B cell (primary cell): ENCODE measurements around the gene PAQR6. TPM values are rescaled to one million over a fixed set of nuclear protein-coding genes. Genes with fewer than 3 reads are reported as not detected.

Experiments used
- ATAC-seq: fragments of 200-7000 bp; cut with Tn5 transposase; one replicate; pipeline ENCODE4 v1.10.0; 2021; ENCODE audit warnings: low read depth, mild to moderate bottlenecking, moderate number of reproducible peaks, moderate library complexity
- CTCF ChIA-PET: fragments of 350-600 bp; sonication (Branson Sonifier 250); formaldehyde crosslinking; loops from one replicate; lab custom pipeline; 2021; ENCODE audit warnings: antibody characterized with exemption, inconsistent platforms; lab: Charles Lee
- POLR2A ChIA-PET: fragments of 350-600 bp; sonication (Branson Sonifier 250); formaldehyde crosslinking; loops from one replicate; lab custom pipeline; 2021; ENCODE audit warnings: antibody characterized with exemption; lab: Charles Lee
- DNase-seq: peaks from one replicate; pipeline ENCODE4 v3.0.0; 2013
- H2AFZ ChIP-seq: 2 replicates; pipeline ENCODE4 v1.6.1; 2012; ENCODE audit warnings: mild to moderate bottlenecking, low read depth, low read length; ENCODE audit not compliant: insufficient read depth, poor library complexity, severe bottlenecking
- H3K27ac ChIP-seq, 2 donors: 1 replicate in 1 of 2; 2 replicates in 1 of 2; pipeline ENCODE4 v1.5.1; 2012 to 2013; ENCODE audit warnings: low read length in 2 of 2, mild to moderate bottlenecking in 2 of 2, moderate library complexity in 1 of 2
- H3K27me3 ChIP-seq, 4 experiments: fragments of 200-600 bp in 1 of 4; sonication (generic) in 1 of 4; replicated peaks in 1 of 4; 1 replicate in 2 of 4; 2 replicates in 2 of 4; pipeline versions ENCODE4 v1.6.1 to v1.7.0; 2013 to 2016; ENCODE audit warnings: low read length in 3 of 4, mild to moderate bottlenecking in 2 of 4, mixed read lengths in 1 of 4, moderate library complexity in 1 of 4; ENCODE audit not compliant: insufficient read depth in 4 of 4, control insufficient read depth in 3 of 4; ENCODE audit errors: control extremely low read depth in 1 of 4
- H3K36me3 ChIP-seq, 2 experiments: replicated peaks in 1 of 2; 1 replicate in 1 of 2; 2 replicates in 1 of 2; pipeline versions ENCODE4 v1.6.1 to v1.7.1; 2013; ENCODE audit warnings: low read length in 1 of 2; ENCODE audit not compliant: insufficient read depth in 2 of 2, control insufficient read depth in 1 of 2; ENCODE audit errors: control extremely low read depth in 1 of 2, extremely low read depth in 1 of 2
- H3K4me1 ChIP-seq, 2 donors: fragments of 200-600 bp in 1 of 2; sonication (generic) in 1 of 2; 1 replicate in 1 of 2; 2 replicates in 1 of 2; pipeline versions ENCODE4 v1.5.1 to v1.6.1; 2013 to 2017; ENCODE audit warnings: low read length in 2 of 2; ENCODE audit not compliant: control insufficient read depth in 2 of 2, insufficient read depth in 2 of 2
- H3K4me2 ChIP-seq: replicated peaks from 2 replicates; pipeline ENCODE3; 2012; ENCODE audit warnings: mild to moderate bottlenecking, low read depth, low read length; ENCODE audit not compliant: poor library complexity, severe bottlenecking
- H3K4me3 ChIP-seq, 5 experiments: fragments of 200-600 bp in 1 of 5; sonication (generic) in 1 of 5; 1 replicate in 3 of 5; 2 replicates in 2 of 5; pipeline versions ENCODE4 v1.5.1 to v1.7.0; 2011 to 2016; ENCODE audit warnings: low read length in 4 of 5, mild to moderate bottlenecking in 4 of 5, low read depth in 2 of 5, control low read depth in 1 of 5, moderate library complexity in 1 of 5; ENCODE audit not compliant: insufficient read depth in 1 of 5; ENCODE audit errors: control extremely low read depth in 1 of 5, extremely low read depth in 1 of 5
- H3K79me2 ChIP-seq: fragments of 200-600 bp; sonication (generic); one replicate; pipeline ENCODE4 v1.6.0; 2016; ENCODE audit warnings: low read length; ENCODE audit not compliant: control insufficient read depth, insufficient read depth
- H3K9ac ChIP-seq: fragments of 200-600 bp; sonication (generic); 2 replicates; pipeline ENCODE4 v1.6.1; 2017; ENCODE audit warnings: mild to moderate bottlenecking, low read length, moderate library complexity
- H3K9me3 ChIP-seq, 3 donors: one replicate each; pipeline versions ENCODE4 v1.6.1 to v1.7.1; 2013; ENCODE audit warnings: low read length in 2 of 3; ENCODE audit not compliant: control insufficient read depth in 2 of 3, insufficient read depth in 1 of 3; ENCODE audit errors: control extremely low read depth in 1 of 3
- H4K20me1 ChIP-seq: 2 replicates; pipeline ENCODE4 v1.6.0; 2012; ENCODE audit warnings: mild to moderate bottlenecking, low read length; ENCODE audit not compliant: insufficient read depth, control insufficient read depth, poor library complexity, severe bottlenecking
- H3K27ac Mint-ChIP-seq: one replicate; pipeline ENCODE4 v1.8.0; 2021; ENCODE audit warnings: mixed read lengths
- H3K27me3 Mint-ChIP-seq: one replicate; pipeline ENCODE4 v1.8.0; 2021; ENCODE audit warnings: mixed read lengths
- H3K4me1 Mint-ChIP-seq: one replicate; pipeline ENCODE4 v1.8.0; 2021; ENCODE audit warnings: mixed read lengths
- H3K4me3 Mint-ChIP-seq: one replicate; pipeline ENCODE4 v1.8.0; 2021; ENCODE audit warnings: mixed read lengths
- H3K9me3 Mint-ChIP-seq: one replicate; pipeline ENCODE4 v1.8.0; 2022; ENCODE audit warnings: mixed read lengths; ENCODE audit not compliant: insufficient read depth
- CTCF ChIP-seq: fragments of 200-600 bp; IDR thresholded peaks from one replicate; pipeline ENCODE4 v1.8.0; 2022; ENCODE audit warnings: antibody characterized with exemption, mild to moderate bottlenecking
- EZH2 ChIP-seq: IDR thresholded peaks from 2 replicates; pipeline ENCODE4 v1.6.1; 2012; ENCODE audit warnings: borderline replicate concordance, low read depth, mild to moderate bottlenecking, moderate library complexity, low read length; ENCODE audit not compliant: insufficient read depth, poor library complexity, severe bottlenecking
- WGBS: methylation state at CpG from one replicate; pipeline ENCODE4 v1.1.5; 2013; ENCODE audit warnings: missing lambda C conversion rate; ENCODE audit not compliant: insufficient coverage; 5-methylcytosine and 5-hydroxymethylcytosine counted together
- intact Hi-C: fragments of 100-400 bp; cut with micrococcal nuclease; formaldehyde crosslinking; loops from one replicate; pipeline ENCODE4 v1.10.0; 2022
- polyA minus RNA-seq: library from RNA; depleted of rRNA, polyadenylated mRNA; stranded (reverse); fragments of >200 nt; gene quantifications from 2 replicates; pipeline ENCODE4 v1.2.3, GENCODE V29; 2012
- polyA plus RNA-seq: library from polyadenylated mRNA; depleted of rRNA; stranded (reverse); fragments of >200 nt; gene quantifications from 2 replicates; pipeline ENCODE4 v1.2.3, GENCODE V29; 2012
- total RNA-seq, 2 donors: library from RNA; stranded (reverse); fragments of 120-200 nt in 1 of 2; gene quantifications; 1 replicate in 1 of 2; 2 replicates in 1 of 2; pipeline versions ENCODE4 v1.2.3 to v1.2.4, GENCODE V29; 2013 to 2022

Gene PAQR6
- total RNA-seq, result 1.4 and 1.8 TPM in 2 replicates
- 0.56 TPM for total RNA-seq (2013)
- polyA plus RNA-seq, result 1.3 and 1.8 TPM in 2 replicates
- 0.60 and 2.9 TPM in 2 replicates for polyA minus RNA-seq

- H3K4me2 ChIP-seq, result no peak within 1 kb of the TSS
- intact Hi-C loops, result no loop called here
- H3K27ac Mint-ChIP-seq, result no peak within 1 kb of the TSS
- H3K27me3 ChIP-seq, result peaks cover 0 to 12% (median 0%) of the 10 kb centered on the region in 4 experiments
- TF ChIP-seq EZH2 (no peak), CTCF (no peak)
- no peak within 1 kb of the TSS for H2AFZ ChIP-seq
- peaks cover 18% of the 10 kb centered on the region for H3K4me1 Mint-ChIP-seq
- peaks cover 0 to 3% (median 0%) of the 10 kb centered on the region in 3 donors for H3K9me3 ChIP-seq
- peak within 1 kb of the TSS; percentile 6 for H3K4me3 Mint-ChIP-seq
- H3K27ac ChIP-seq, result no peak within 1 kb of the TSS
- H3K36me3 ChIP-seq, result peaks cover 0 to 27% of the 10 kb centered on the region in 2 experiments
- ATAC-seq, result no peak
- H3K9ac ChIP-seq, result no peak within 1 kb of the TSS
- 90% methylated on average over 14 of the region's 16 CpGs for WGBS
- no peaks in the 10 kb centered on the region for H4K20me1 ChIP-seq
- peaks cover 14 to 15% of the 10 kb centered on the region in 2 donors for H3K4me1 ChIP-seq
- no peaks in the 10 kb centered on the region for H3K9me3 Mint-ChIP-seq
- ChIA-PET CTCF (interaction anchor here (1.4 kb wide), 1 partner anchor 102 kb away, joined by 3 read pairs; no protein-coding TSS in a partner anchor), POLR2A (no interaction called here)
- no peak within 1 kb of the TSS for H3K4me3 ChIP-seq
- DNase-seq, result no peak
- no peaks in the 10 kb centered on the region for H3K79me2 ChIP-seq
- H3K27me3 Mint-ChIP-seq, result peaks cover 7% of the 10 kb centered on the region
These were observed at the start of gene PAQR6 for GRCh38 chr1:156247460-156248322. TSS of gene PAQR6 (minus strand) at chr1:156248056. CDS start at chr1:156246731, 1,325 bp downstream.
